H1 (cell line): ENCODE measurements around the gene TBCE. TPM values are rescaled to one million over a fixed set of nuclear protein-coding genes. Genes with fewer than 3 reads are reported as not detected.

Source experiments
- CTCF ChIA-PET: fragments of 300-600 bp; sonication (Branson Sonifier 250); formaldehyde crosslinking; loops from one replicate; lab custom pipeline; 2021; ENCODE audit not compliant: partially characterized antibody; lab: Charles Lee
- POLR2A ChIA-PET: fragments of 300-600 bp; sonication (Branson Sonifier 250); formaldehyde crosslinking; loops from one replicate; lab custom pipeline; 2021; ENCODE audit warnings: inconsistent platforms; ENCODE audit not compliant: partially characterized antibody; lab: Charles Lee
- DNase-seq, 2 experiments: peaks; one replicate each; pipeline versions ENCODE4 v3.0.0 to v3.0.0-alpha.2; 2010 to 2022; ENCODE audit warnings: low spot score in 2 of 2, low read depth in 1 of 2, mixed read lengths in 1 of 2
- FAIRE-seq: peaks from 2 replicates; lab custom pipeline; 2011; peaks lifted over from hg19 to GRCh38; lab: Jason Lieb, UNC
- H2AFZ ChIP-seq: 2 replicates; pipeline ENCODE4 v1.8.1; 2012; ENCODE audit warnings: low read length, inconsistent platforms
- H2AK5ac ChIP-seq: 2 replicates; pipeline ENCODE4 v1.6.1; 2013; ENCODE audit warnings: low read depth, low read length
- H2BK120ac ChIP-seq: replicated peaks from 2 replicates; pipeline ENCODE3; 2013; ENCODE audit warnings: low read depth, low read length, inconsistent platforms
- H2BK12ac ChIP-seq: 2 replicates; pipeline ENCODE4 v1.6.1; 2013; ENCODE audit warnings: low read depth, low read length
- H2BK15ac ChIP-seq: 2 replicates; pipeline ENCODE4 v1.6.1; 2013; ENCODE audit warnings: low read length
- H2BK20ac ChIP-seq: 2 replicates; pipeline ENCODE4 v1.6.1; 2013; ENCODE audit warnings: low read length
- H2BK5ac ChIP-seq: 2 replicates; pipeline ENCODE4 v1.6.1; 2013; ENCODE audit warnings: low read depth, low read length
- H3K14ac ChIP-seq: 2 replicates; pipeline ENCODE4 v1.6.1; 2013; ENCODE audit warnings: inconsistent platforms; ENCODE audit not compliant: insufficient read length
- H3K18ac ChIP-seq: 2 replicates; pipeline ENCODE4 v1.6.1; 2013; ENCODE audit warnings: low read length; ENCODE audit errors: extremely low read depth
- H3K23ac ChIP-seq: 2 replicates; pipeline ENCODE4 v1.6.1; 2013; ENCODE audit warnings: inconsistent platforms; ENCODE audit not compliant: insufficient read length
- H3K23me2 ChIP-seq: 2 replicates; pipeline ENCODE4 v1.6.1; 2013; ENCODE audit warnings: low read depth, low read length
- H3K27ac ChIP-seq: 2 replicates; pipeline ENCODE4 v1.6.1; 2011; ENCODE audit warnings: low read depth, low read length, inconsistent platforms
- H3K27me3 ChIP-seq, 4 experiments: replicated peaks in 1 of 4; 1 replicate in 1 of 4; 2 replicates in 3 of 4; pipeline versions ENCODE4 v1.6.1 to v1.8.1; 2011 to 2013; ENCODE audit warnings: low read length in 3 of 4, mild to moderate bottlenecking in 3 of 4, inconsistent platforms in 2 of 4, mixed read lengths in 2 of 4, moderate library complexity in 1 of 4; ENCODE audit not compliant: control insufficient read depth in 3 of 4, insufficient read depth in 3 of 4; ENCODE audit errors: extremely low read depth in 1 of 4
- H3K36me3 ChIP-seq, 4 experiments: 2 replicates each; pipeline versions ENCODE4 v1.6.1 to v1.8.1; 2011 to 2013; ENCODE audit warnings: mild to moderate bottlenecking in 4 of 4, low read length in 3 of 4, moderate library complexity in 2 of 4, control low read depth in 1 of 4, inconsistent platforms in 1 of 4; ENCODE audit not compliant: insufficient read depth in 4 of 4, control insufficient read depth in 2 of 4
- H3K4ac ChIP-seq: replicated peaks from 2 replicates; pipeline ENCODE3; 2013; ENCODE audit warnings: low read length, low read depth, mixed read lengths, inconsistent platforms; ENCODE audit not compliant: insufficient read length
- H3K4me1 ChIP-seq, 4 experiments: replicated peaks in 1 of 4; 1 replicate in 1 of 4; 2 replicates in 3 of 4; pipeline versions ENCODE4 v1.6.1 to v1.8.1; 2011 to 2013; ENCODE audit warnings: low read length in 3 of 4, inconsistent platforms in 2 of 4, mixed read lengths in 1 of 4; ENCODE audit not compliant: insufficient read depth in 4 of 4, control insufficient read depth in 3 of 4
- H3K4me2 ChIP-seq, 2 experiments: 2 replicates each; pipeline versions ENCODE4 v1.6.1 to v1.8.1; 2011 to 2013; ENCODE audit warnings: low read depth in 2 of 2, low read length in 2 of 2, control low read depth in 1 of 2, inconsistent platforms in 1 of 2, mild to moderate bottlenecking in 1 of 2; ENCODE audit not compliant: insufficient read depth in 1 of 2
- H3K4me3 ChIP-seq, 4 experiments: fragments of 200-600, 300-600 bp in 1 of 4; sonication (generic), shearing (Covaris generic), sonication (Bioruptor Twin) in 1 of 4; 2 replicates each; pipeline versions ENCODE4 v1.5.1 to v1.8.1; 2011 to 2016; ENCODE audit warnings: low read length in 4 of 4, low read depth in 3 of 4, control low read depth in 2 of 4, inconsistent platforms in 2 of 4, mild to moderate bottlenecking in 2 of 4, mixed read lengths in 1 of 4, moderate library complexity in 1 of 4; ENCODE audit not compliant: insufficient read depth in 2 of 4; ENCODE audit errors: extremely low read depth in 1 of 4
- H3K56ac ChIP-seq: replicated peaks from 2 replicates; pipeline ENCODE3; 2013; ENCODE audit warnings: low read depth, mild to moderate bottlenecking, mixed read lengths, low read length, inconsistent platforms; ENCODE audit not compliant: insufficient read length
- H3K79me1 ChIP-seq: 2 replicates; pipeline ENCODE4 v1.6.1; 2013; ENCODE audit warnings: low read depth, low read length, control low read depth
- H3K79me2 ChIP-seq, 2 experiments: 2 replicates each; pipeline versions ENCODE4 v1.6.1 to v1.8.1; 2012 to 2013; ENCODE audit warnings: low read length in 2 of 2, mild to moderate bottlenecking in 2 of 2, inconsistent platforms in 1 of 2; ENCODE audit not compliant: insufficient read depth in 2 of 2, control insufficient read depth in 1 of 2
- H3K9ac ChIP-seq, 4 experiments: replicated peaks in 1 of 4; 1 replicate in 1 of 4; 2 replicates in 3 of 4; pipeline versions ENCODE4 v1.6.1 to v1.8.1; 2011 to 2013; ENCODE audit warnings: low read depth in 3 of 4, low read length in 3 of 4, control low read depth in 2 of 4, mild to moderate bottlenecking in 2 of 4, moderate library complexity in 2 of 4, inconsistent platforms in 1 of 4; ENCODE audit errors: extremely low read depth in 1 of 4
- H3K9me3 ChIP-seq, 2 experiments: 2 replicates each; pipeline versions ENCODE4 v1.6.1 to v1.8.1; 2012 to 2013; ENCODE audit warnings: mild to moderate bottlenecking in 2 of 2, moderate library complexity in 2 of 2, control low read depth in 1 of 2, inconsistent platforms in 1 of 2, low read depth in 1 of 2, low read length in 1 of 2, mixed read lengths in 1 of 2; ENCODE audit not compliant: insufficient read depth in 2 of 2
- H4K20me1 ChIP-seq, 2 experiments: replicated peaks in 1 of 2; 2 replicates each; pipeline versions ENCODE3 to v1.8.1; 2011 to 2013; ENCODE audit warnings: inconsistent platforms in 2 of 2, low read length in 2 of 2, mild to moderate bottlenecking in 1 of 2; ENCODE audit not compliant: insufficient read depth in 2 of 2, control insufficient read depth in 1 of 2
- H4K5ac ChIP-seq: 2 replicates; pipeline ENCODE4 v1.6.1; 2013; ENCODE audit warnings: low read length, low read depth, mixed read lengths, inconsistent platforms; ENCODE audit not compliant: insufficient read length
- H4K8ac ChIP-seq: 2 replicates; pipeline ENCODE4 v1.8.0; 2013; ENCODE audit warnings: mild to moderate bottlenecking, moderate library complexity, low read length, inconsistent platforms; ENCODE audit not compliant: insufficient read depth; ENCODE audit errors: extremely low read depth
- H4K91ac ChIP-seq: replicated peaks from 2 replicates; pipeline ENCODE3; 2013; ENCODE audit warnings: low read length, mixed read lengths, inconsistent platforms; ENCODE audit not compliant: insufficient read length
- ASH2L ChIP-seq: fragments of 200-600, 300-600 bp; sonication (generic); IDR thresholded peaks from one replicate; pipeline ENCODE4 v1.7.1; 2017; ENCODE audit warnings: low read length
- BACH1 ChIP-seq: IDR thresholded peaks from 2 replicates; pipeline ENCODE4 v1.6.1; 2012; ENCODE audit warnings: low read length, improper control_type of control experiment
- CBX5 ChIP-seq: fragments of 300-800, 300-1000 bp; sonication (generic); IDR thresholded peaks from 2 replicates; pipeline ENCODE4 v1.7.1; 2016; ENCODE audit warnings: antibody characterized with exemption, low read length, low read depth
- CEBPB ChIP-seq: IDR thresholded peaks from 2 replicates; pipeline ENCODE4 v1.6.1; 2012; ENCODE audit warnings: low read depth, low read length
- EGR1 ChIP-seq: IDR thresholded peaks from 2 replicates; pipeline ENCODE4 v1.6.1; 2011; ENCODE audit warnings: low read depth, low read length, borderline replicate concordance
- EP300 ChIP-seq, 2 experiments: IDR thresholded peaks; 1 replicate in 1 of 2; 2 replicates in 1 of 2; pipeline ENCODE4 v1.6.1; 2011 to 2012; ENCODE audit warnings: low read depth in 2 of 2, low read length in 2 of 2, mild to moderate bottlenecking in 2 of 2, borderline replicate concordance in 1 of 2, inconsistent platforms in 1 of 2, moderate library complexity in 1 of 2
- FOSL1 ChIP-seq: IDR thresholded peaks from 2 replicates; pipeline ENCODE4 v1.6.1; 2011; ENCODE audit warnings: mild to moderate bottlenecking, low read depth, low read length, moderate library complexity; ENCODE audit not compliant: insufficient read depth
- HDAC6 ChIP-seq: IDR thresholded peaks from one replicate; pipeline ENCODE4 v1.7.1; 2012; ENCODE audit warnings: low read depth, mild to moderate bottlenecking, inconsistent platforms, low read length, moderate library complexity
- SIRT6 ChIP-seq: IDR thresholded peaks from one replicate; pipeline ENCODE4 v1.7.1; 2012; ENCODE audit warnings: low read length, inconsistent platforms
- TBP ChIP-seq: IDR thresholded peaks from 2 replicates; pipeline ENCODE4 v1.6.1; 2011; ENCODE audit warnings: low read depth, low read length, improper control_type of control experiment
- WGBS, 2 experiments: shearing (Covaris generic) in 1 of 2; methylation state at CpG; one replicate each; pipeline versions ENCODE4 v1.1.6 to v1.1.7; 2013 to 2015; ENCODE audit warnings: low lambda C conversion rate in 2 of 2, mixed read lengths in 2 of 2, inconsistent platforms in 1 of 2, low coverage in 1 of 2, missing lambda C conversion rate in 1 of 2; ENCODE audit not compliant: insufficient replicate concordance in 2 of 2, insufficient coverage in 1 of 2, insufficient read length in 1 of 2; ENCODE audit errors: extremely low coverage in 1 of 2, missing lambda C conversion rate in 1 of 2; 5-methylcytosine and 5-hydroxymethylcytosine counted together
- polyA plus RNA-seq, 7 experiments: library from polyadenylated mRNA; depleted of rRNA in 3 of 7; stranded (reverse) in 5 of 7; unstranded in 2 of 7; fragments of >200 nt in 5 of 7; fragments of 200-250 nt in 2 of 7; gene quantifications; 1 replicate in 5 of 7; 2 replicates in 1 of 7; 4 replicates in 1 of 7; pipeline versions ENCODE4 v1.2.1 to v1.2.3, GENCODE V29; 2011 to 2013; ENCODE audit warnings: missing spikeins in 2 of 7, mixed read lengths in 2 of 7
- total RNA-seq: library from RNA; stranded (reverse); fragmentation: NEBNext Ultra II Directional; extraction: Animal tissue kit (Norgen Biotek cat#: 25700); gene quantifications from 2 replicates; pipeline ENCODE4 v1.2.1, GENCODE V29; 2021
- TF ChIP-seq, protein P1 (sequence below): IDR thresholded peaks from 2 replicates; pipeline ENCODE4 v1.6.1; 2012; ENCODE audit warnings: inconsistent platforms
- TF ChIP-seq, protein P2 (sequence below), 3 experiments: IDR thresholded peaks; 1 replicate in 2 of 3; 2 replicates in 1 of 3; pipeline versions ENCODE4 v1.5.1 to v1.6.1; 2011; ENCODE audit warnings: low read length in 3 of 3, mild to moderate bottlenecking in 3 of 3, inconsistent platforms in 2 of 3, low read depth in 1 of 3, moderate library complexity in 1 of 3; ENCODE audit not compliant: insufficient read depth in 1 of 3; ENCODE audit errors: control extremely low read depth in 1 of 3

TBCE gene
- total and polyA plus RNA-seq, 2 of the 8 experiments (the other 6 are each of a cell fraction or from before 2014, with no cell fraction given): 22.7 to 42.9 TPM

DNA sequence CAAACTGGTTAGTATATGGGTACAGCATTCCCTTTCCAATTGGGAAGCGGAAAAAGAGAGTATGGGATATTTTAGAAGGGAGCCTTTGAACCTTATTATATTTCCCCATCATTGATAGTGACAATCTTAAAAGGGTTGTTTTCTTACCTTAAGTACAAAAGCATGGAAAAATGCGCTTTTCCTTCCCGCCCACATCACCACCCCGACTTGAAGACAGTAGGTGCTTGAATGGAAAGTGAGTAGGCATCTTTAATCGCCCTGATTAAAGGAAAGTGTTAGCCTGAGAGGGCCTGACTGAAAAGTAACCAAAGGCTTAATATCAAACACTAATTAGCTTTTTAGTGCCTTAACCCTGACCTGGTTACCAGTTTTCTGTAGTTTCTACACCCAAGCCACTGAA is 23.5 kb upstream of the TBCE start:
- H2BK15ac ChIP-seq: no peak overlapping the region
- H3K23me2 ChIP-seq: no peaks in the 10 kb centered on the region
- H2AK5ac ChIP-seq: no peak overlapping the region
- POLR2A ChIA-PET: interaction anchor here (0.9 to 5.4 kb wide), 2 partner anchors 15 to 19 kb away, joined by 3 to 39 read pairs; partner anchors contain the start of genes ARID4B and GGPS1
- H3K9ac ChIP-seq: no peak overlapping the region
- H2BK5ac ChIP-seq: no peak overlapping the region
- no peaks in the 10 kb centered on the region for H3K9me3 ChIP-seq
- no peaks in the 10 kb centered on the region for H3K27me3 ChIP-seq
- no peak overlapping the region for H2AFZ ChIP-seq
- H3K79me2 ChIP-seq: no peaks in the 10 kb centered on the region
- CTCF ChIA-PET: interaction anchor here (1.4 kb wide), 2 partner anchors 69 to 72 kb away, joined by 3 to 5 read pairs; no protein-coding TSS in a partner anchor
- no peak overlapping the region for H2BK20ac ChIP-seq
- DNase-seq (no peak), FAIRE-seq (no peak)
- H3K36me3 ChIP-seq: peaks cover 2 to 17% (median 10%) of the 10 kb centered on the region in 4 experiments; a peak in 5 of 8 replicates
- H3K18ac ChIP-seq: no peak overlapping the region
- TF ChIP-seq BACH1 (no peak), EP300 (IDR thresholded peaks at IDR 0.05; ENCODE audit: borderline replicate concordance in 1 of 2, low read depth in 2 of 2, low read length in 2 of 2) (no peak), HDAC6 (no peak), ASH2L (no peak), FOSL1 (no peak), CEBPB (no peak), TBP (no peak), SIRT6 (no peak), EGR1 (no peak), CBX5 (no peak)
- TF ChIP-seq, protein P1, sequence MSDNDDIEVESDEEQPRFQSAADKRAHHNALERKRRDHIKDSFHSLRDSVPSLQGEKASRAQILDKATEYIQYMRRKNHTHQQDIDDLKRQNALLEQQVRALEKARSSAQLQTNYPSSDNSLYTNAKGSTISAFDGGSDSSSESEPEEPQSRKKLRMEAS: no peak
- TF ChIP-seq, protein P2, sequence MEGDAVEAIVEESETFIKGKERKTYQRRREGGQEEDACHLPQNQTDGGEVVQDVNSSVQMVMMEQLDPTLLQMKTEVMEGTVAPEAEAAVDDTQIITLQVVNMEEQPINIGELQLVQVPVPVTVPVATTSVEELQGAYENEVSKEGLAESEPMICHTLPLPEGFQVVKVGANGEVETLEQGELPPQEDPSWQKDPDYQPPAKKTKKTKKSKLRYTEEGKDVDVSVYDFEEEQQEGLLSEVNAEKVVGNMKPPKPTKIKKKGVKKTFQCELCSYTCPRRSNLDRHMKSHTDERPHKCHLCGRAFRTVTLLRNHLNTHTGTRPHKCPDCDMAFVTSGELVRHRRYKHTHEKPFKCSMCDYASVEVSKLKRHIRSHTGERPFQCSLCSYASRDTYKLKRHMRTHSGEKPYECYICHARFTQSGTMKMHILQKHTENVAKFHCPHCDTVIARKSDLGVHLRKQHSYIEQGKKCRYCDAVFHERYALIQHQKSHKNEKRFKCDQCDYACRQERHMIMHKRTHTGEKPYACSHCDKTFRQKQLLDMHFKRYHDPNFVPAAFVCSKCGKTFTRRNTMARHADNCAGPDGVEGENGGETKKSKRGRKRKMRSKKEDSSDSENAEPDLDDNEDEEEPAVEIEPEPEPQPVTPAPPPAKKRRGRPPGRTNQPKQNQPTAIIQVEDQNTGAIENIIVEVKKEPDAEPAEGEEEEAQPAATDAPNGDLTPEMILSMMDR (IDR thresholded peaks at IDR 0.05; ENCODE audit: control extremely low read depth in 1 of 3, insufficient read depth in 1 of 3, low read depth in 1 of 3, low read length in 3 of 3): no peak
- no peak overlapping the region for H3K23ac ChIP-seq
- no peak overlapping the region for H4K91ac ChIP-seq
- no peak overlapping the region for H2BK12ac ChIP-seq
- no peak overlapping the region for H3K27ac ChIP-seq
- no peak overlapping the region for H3K4me3 ChIP-seq
- H4K5ac ChIP-seq: no peak overlapping the region
- no peak overlapping the region for H3K56ac ChIP-seq
- 93% methylated on average over 5 of the region's 5 CpGs; no CpG with 5 or more reads in 1 of the 2 experiments for WGBS, 2 experiments
- H3K79me1 ChIP-seq: no peaks in the 10 kb centered on the region; the same call in 1 of the 2 replicates
- H2BK120ac ChIP-seq: no peak overlapping the region
- H4K8ac ChIP-seq: no peak overlapping the region
- H3K4me2 ChIP-seq: no peak overlapping the region
- no peaks in the 10 kb centered on the region for H4K20me1 ChIP-seq
- no peak overlapping the region for H3K14ac ChIP-seq
- H3K4ac ChIP-seq: no peak overlapping the region
- no peaks in the 10 kb centered on the region for H3K4me1 ChIP-seq
